K562 (cell line): ENCODE measurements around the gene OSBPL7. TPM values are rescaled to one million over a fixed set of nuclear protein-coding genes. Genes with fewer than 3 reads are reported as not detected.

Source experiments
- BDP1 ChIP-seq: IDR thresholded peaks from 3 replicates; pipeline ENCODE4 v1.6.1; 2011; ENCODE audit not compliant: insufficient read length, insufficient read depth
- CCAR2 ChIP-seq: fragments of 200-400 bp; formaldehyde crosslinking; IDR thresholded peaks from 2 replicates; pipeline ENCODE4 v1.6.1; 2017; ENCODE audit warnings: mild to moderate bottlenecking, low read depth, low read length
- RAD21 ChIP-seq, 2 experiments: fragments of 250-450 bp in 1 of 2; fragments of 450-650 bp in 1 of 2; sonication (Bioruptor Pico) in 1 of 2; formaldehyde crosslinking in 1 of 2; IDR thresholded peaks in 1 of 2; conservative IDR thresholded peaks in 1 of 2; 2 replicates each; pipeline versions ENCODE4 v1.4.0 to v1.8.0; 2020 to 2022; ENCODE audit warnings: mild to moderate bottlenecking in 2 of 2, moderate library complexity in 1 of 2
- RBM25 ChIP-seq: fragments of 200-400 bp; formaldehyde crosslinking; IDR thresholded peaks from 2 replicates; pipeline ENCODE4 v1.6.1; 2018; ENCODE audit warnings: low read length, low read depth, moderate library complexity; ENCODE audit not compliant: severe bottlenecking
- SLC30A9 ChIP-seq: fragments of 250-450 bp; sonication (Bioruptor Pico); IDR thresholded peaks from 2 replicates; pipeline ENCODE4 v1.8.0; 2022; ENCODE audit warnings: mild to moderate bottlenecking, moderate library complexity
- SMARCB1 ChIP-seq: IDR thresholded peaks from 2 replicates; pipeline ENCODE4 v1.6.1; 2011; ENCODE audit warnings: improper control_type of control experiment, low read depth; ENCODE audit not compliant: insufficient read length
- SMC3 ChIP-seq: conservative IDR thresholded peaks from 2 replicates; pipeline ENCODE4 v1.6.1; 2011; ENCODE audit warnings: low read depth, low read length, improper control_type of control experiment; ENCODE audit not compliant: insufficient read depth
- polyA plus RNA-seq, 8 experiments: library from polyadenylated mRNA; depleted of rRNA in 4 of 8; stranded (reverse) in 5 of 8; unstranded in 3 of 8; fragments of >200 nt; fragmentation: Nextera tagmentation in 2 of 8; fragmentation: Illumina TruSeq in 1 of 8; extraction: Ambion mirVana in 2 of 8; extraction: Trizol in 1 of 8; gene quantifications; 2 replicates each; pipeline versions ENCODE4 v1.2.1 to v1.2.3, GENCODE V29; 2011 to 2014; ENCODE audit warnings: inconsistent platforms in 1 of 8, missing spikeins in 1 of 8
- total RNA-seq, 7 experiments: library from RNA; depleted of rRNA in 6 of 7; stranded (reverse); fragments of >200 nt in 6 of 7; fragmentation: Illumina TruSeq in 2 of 7; extraction: Trizol in 2 of 7; gene quantifications; 2 replicates each; pipeline versions ENCODE4 v1.2.1 to v1.2.3, GENCODE V29; 2011 to 2021; ENCODE audit warnings: low replicate concordance in 1 of 7
- TF ChIP-seq, protein P1 (sequence below): fragments of 450-650 bp; IDR thresholded peaks from 2 replicates; pipeline ENCODE4 v1.6.1; 2016; ENCODE audit warnings: mild to moderate bottlenecking, moderate library complexity
- TF ChIP-seq, protein P2 (sequence below): sonication (generic); formaldehyde crosslinking; IDR thresholded peaks from 2 replicates; pipeline ENCODE4 v1.8.0; 2022; ENCODE audit warnings: missing genetic modification reagents, mild to moderate bottlenecking, moderate library complexity, borderline replicate concordance
- TF ChIP-seq, protein P3 (sequence below), 2 experiments: IDR thresholded peaks; 2 replicates each; pipeline ENCODE4 v1.6.1; 2011; ENCODE audit warnings: borderline replicate concordance in 1 of 2, control low read depth in 1 of 2, low read depth in 1 of 2, low read length in 1 of 2, mild to moderate bottlenecking in 1 of 2, mixed read lengths in 1 of 2, moderate library complexity in 1 of 2; ENCODE audit not compliant: insufficient read depth in 1 of 2, insufficient read length in 1 of 2, poor library complexity in 1 of 2, severe bottlenecking in 1 of 2; ENCODE audit errors: extremely low read depth in 1 of 2

The OSBPL7 gene
- total and polyA plus RNA-seq, 9 of the 15 experiments (the other 6 are each of a cell fraction or from before 2014, with no cell fraction given): 0.32 to 11.9 (median 5.8) TPM

DNA sequence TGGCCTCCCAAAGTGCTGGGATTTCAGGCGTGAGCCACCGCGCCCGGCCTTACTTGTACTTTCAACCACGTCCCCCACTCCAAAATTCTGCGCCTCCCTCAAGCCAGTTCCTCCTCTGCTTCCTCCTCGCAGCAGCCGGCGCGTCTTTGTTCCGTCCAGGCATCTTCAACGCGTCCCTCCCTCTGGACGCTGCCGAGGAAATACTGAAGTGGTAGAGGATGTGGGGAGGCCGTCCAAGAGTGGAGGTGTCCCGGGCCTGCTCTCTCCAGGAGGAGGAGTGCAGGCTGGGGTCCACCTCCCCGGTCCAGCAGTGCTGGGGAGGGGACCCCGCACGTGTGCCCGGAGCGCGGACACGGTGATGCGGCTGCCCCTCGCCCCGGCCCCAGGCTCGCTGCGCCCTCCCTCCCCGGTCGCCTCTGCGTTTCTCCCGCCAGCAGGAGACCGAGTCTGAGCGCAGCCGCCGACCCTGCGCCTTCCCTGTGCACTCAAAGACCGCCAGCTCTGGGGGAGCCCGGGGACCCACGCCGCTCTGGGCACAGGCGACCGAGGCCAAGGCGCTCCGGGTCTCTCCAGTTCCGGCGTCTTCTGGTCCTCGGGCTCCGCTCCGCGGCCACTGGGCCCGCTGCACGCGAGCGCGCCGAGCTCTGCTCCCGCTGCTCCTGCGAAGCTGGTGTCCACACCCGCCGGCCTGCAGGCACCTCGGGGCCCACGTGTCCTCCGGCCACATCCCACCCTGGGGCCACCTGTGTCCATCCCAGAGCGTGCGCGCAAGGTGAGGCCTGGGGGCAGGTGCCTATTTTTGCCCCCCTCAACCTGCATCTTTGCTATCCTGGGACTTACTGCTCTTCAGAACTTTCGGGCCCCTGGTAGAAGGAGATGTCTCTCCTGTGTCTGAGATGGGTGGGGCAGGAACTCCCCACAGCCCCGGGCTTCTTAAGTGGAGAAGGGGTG is 31.7 kb downstream of the OSBPL7 start (continued):
- TF ChIP-seq SMARCB1 (no peak), SMC3 (peak; percentile 51), RAD21 (CRISPR knock-in tag; conservative IDR thresholded peaks at IDR 0.05 in 1 of 2, IDR thresholded peaks at IDR 0.05 in 1 of 2) (peak; percentile 42 to 76), RBM25 (peak; percentile 7), BDP1 (no peak), SLC30A9 (CRISPR knock-in tag) (no peak), CCAR2 (no peak)
- TF ChIP-seq, protein P1, sequence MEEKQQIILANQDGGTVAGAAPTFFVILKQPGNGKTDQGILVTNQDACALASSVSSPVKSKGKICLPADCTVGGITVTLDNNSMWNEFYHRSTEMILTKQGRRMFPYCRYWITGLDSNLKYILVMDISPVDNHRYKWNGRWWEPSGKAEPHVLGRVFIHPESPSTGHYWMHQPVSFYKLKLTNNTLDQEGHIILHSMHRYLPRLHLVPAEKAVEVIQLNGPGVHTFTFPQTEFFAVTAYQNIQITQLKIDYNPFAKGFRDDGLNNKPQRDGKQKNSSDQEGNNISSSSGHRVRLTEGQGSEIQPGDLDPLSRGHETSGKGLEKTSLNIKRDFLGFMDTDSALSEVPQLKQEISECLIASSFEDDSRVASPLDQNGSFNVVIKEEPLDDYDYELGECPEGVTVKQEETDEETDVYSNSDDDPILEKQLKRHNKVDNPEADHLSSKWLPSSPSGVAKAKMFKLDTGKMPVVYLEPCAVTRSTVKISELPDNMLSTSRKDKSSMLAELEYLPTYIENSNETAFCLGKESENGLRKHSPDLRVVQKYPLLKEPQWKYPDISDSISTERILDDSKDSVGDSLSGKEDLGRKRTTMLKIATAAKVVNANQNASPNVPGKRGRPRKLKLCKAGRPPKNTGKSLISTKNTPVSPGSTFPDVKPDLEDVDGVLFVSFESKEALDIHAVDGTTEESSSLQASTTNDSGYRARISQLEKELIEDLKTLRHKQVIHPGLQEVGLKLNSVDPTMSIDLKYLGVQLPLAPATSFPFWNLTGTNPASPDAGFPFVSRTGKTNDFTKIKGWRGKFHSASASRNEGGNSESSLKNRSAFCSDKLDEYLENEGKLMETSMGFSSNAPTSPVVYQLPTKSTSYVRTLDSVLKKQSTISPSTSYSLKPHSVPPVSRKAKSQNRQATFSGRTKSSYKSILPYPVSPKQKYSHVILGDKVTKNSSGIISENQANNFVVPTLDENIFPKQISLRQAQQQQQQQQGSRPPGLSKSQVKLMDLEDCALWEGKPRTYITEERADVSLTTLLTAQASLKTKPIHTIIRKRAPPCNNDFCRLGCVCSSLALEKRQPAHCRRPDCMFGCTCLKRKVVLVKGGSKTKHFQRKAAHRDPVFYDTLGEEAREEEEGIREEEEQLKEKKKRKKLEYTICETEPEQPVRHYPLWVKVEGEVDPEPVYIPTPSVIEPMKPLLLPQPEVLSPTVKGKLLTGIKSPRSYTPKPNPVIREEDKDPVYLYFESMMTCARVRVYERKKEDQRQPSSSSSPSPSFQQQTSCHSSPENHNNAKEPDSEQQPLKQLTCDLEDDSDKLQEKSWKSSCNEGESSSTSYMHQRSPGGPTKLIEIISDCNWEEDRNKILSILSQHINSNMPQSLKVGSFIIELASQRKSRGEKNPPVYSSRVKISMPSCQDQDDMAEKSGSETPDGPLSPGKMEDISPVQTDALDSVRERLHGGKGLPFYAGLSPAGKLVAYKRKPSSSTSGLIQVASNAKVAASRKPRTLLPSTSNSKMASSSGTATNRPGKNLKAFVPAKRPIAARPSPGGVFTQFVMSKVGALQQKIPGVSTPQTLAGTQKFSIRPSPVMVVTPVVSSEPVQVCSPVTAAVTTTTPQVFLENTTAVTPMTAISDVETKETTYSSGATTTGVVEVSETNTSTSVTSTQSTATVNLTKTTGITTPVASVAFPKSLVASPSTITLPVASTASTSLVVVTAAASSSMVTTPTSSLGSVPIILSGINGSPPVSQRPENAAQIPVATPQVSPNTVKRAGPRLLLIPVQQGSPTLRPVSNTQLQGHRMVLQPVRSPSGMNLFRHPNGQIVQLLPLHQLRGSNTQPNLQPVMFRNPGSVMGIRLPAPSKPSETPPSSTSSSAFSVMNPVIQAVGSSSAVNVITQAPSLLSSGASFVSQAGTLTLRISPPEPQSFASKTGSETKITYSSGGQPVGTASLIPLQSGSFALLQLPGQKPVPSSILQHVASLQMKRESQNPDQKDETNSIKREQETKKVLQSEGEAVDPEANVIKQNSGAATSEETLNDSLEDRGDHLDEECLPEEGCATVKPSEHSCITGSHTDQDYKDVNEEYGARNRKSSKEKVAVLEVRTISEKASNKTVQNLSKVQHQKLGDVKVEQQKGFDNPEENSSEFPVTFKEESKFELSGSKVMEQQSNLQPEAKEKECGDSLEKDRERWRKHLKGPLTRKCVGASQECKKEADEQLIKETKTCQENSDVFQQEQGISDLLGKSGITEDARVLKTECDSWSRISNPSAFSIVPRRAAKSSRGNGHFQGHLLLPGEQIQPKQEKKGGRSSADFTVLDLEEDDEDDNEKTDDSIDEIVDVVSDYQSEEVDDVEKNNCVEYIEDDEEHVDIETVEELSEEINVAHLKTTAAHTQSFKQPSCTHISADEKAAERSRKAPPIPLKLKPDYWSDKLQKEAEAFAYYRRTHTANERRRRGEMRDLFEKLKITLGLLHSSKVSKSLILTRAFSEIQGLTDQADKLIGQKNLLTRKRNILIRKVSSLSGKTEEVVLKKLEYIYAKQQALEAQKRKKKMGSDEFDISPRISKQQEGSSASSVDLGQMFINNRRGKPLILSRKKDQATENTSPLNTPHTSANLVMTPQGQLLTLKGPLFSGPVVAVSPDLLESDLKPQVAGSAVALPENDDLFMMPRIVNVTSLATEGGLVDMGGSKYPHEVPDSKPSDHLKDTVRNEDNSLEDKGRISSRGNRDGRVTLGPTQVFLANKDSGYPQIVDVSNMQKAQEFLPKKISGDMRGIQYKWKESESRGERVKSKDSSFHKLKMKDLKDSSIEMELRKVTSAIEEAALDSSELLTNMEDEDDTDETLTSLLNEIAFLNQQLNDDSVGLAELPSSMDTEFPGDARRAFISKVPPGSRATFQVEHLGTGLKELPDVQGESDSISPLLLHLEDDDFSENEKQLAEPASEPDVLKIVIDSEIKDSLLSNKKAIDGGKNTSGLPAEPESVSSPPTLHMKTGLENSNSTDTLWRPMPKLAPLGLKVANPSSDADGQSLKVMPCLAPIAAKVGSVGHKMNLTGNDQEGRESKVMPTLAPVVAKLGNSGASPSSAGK: no peak
- TF ChIP-seq, protein P2, sequence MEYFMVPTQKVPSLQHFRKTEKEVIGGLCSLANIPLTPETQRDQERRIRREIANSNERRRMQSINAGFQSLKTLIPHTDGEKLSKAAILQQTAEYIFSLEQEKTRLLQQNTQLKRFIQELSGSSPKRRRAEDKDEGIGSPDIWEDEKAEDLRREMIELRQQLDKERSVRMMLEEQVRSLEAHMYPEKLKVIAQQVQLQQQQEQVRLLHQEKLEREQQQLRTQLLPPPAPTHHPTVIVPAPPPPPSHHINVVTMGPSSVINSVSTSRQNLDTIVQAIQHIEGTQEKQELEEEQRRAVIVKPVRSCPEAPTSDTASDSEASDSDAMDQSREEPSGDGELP: 0 out of 2 replicates have a peak, but pooled peaks have one; percentile 24
- TF ChIP-seq, protein P3, sequence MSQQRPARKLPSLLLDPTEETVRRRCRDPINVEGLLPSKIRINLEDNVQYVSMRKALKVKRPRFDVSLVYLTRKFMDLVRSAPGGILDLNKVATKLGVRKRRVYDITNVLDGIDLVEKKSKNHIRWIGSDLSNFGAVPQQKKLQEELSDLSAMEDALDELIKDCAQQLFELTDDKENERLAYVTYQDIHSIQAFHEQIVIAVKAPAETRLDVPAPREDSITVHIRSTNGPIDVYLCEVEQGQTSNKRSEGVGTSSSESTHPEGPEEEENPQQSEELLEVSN (IDR thresholded peaks at IDR 0.05; ENCODE audit: borderline replicate concordance in 1 of 2, extremely low read depth in 1 of 2, insufficient read depth in 1 of 2, insufficient read length in 1 of 2, low read depth in 1 of 2, low read length in 1 of 2, poor library complexity in 1 of 2, severe bottlenecking in 1 of 2): peak in 1 of 2 experiments; percentile 32
